Colonic mucosa (tissue), 4 donors: Measurements from ENCODE around the gene HPS1. TPM values are rescaled to one million over a fixed set of nuclear protein-coding genes. Genes with fewer than 3 reads are reported as not detected.

Experiments used
- DNase-seq: peaks from one replicate; pipeline ENCODE4 v3.0.0-alpha.2; 2020
- H3K27ac ChIP-seq: fragments of 200-600 bp; one replicate; pipeline ENCODE4 v1.8.0; 2021
- H3K27me3 ChIP-seq: fragments of 200-600 bp; one replicate; pipeline ENCODE4 v1.8.0; 2021
- H3K36me3 ChIP-seq: fragments of 200-600 bp; one replicate; pipeline ENCODE4 v1.8.0; 2021
- H3K4me1 ChIP-seq: fragments of 200-600 bp; one replicate; pipeline ENCODE4 v1.8.0; 2021; ENCODE audit warnings: mild to moderate bottlenecking
- H3K4me3 ChIP-seq: fragments of 200-600 bp; one replicate; pipeline ENCODE4 v1.8.0; 2021
- H3K9ac ChIP-seq, 2 donors: one replicate each; pipeline ENCODE4 v1.7.0; 2013; ENCODE audit warnings: control low read depth in 2 of 2, low read depth in 2 of 2, low read length in 2 of 2
- H3K9me3 ChIP-seq: fragments of 200-600 bp; one replicate; pipeline ENCODE4 v1.8.0; 2021
- CTCF ChIP-seq: fragments of 200-600 bp; IDR thresholded peaks from one replicate; pipeline ENCODE4 v1.8.0; 2022; ENCODE audit warnings: antibody characterized with exemption, mild to moderate bottlenecking
- intact Hi-C: fragments of 100-400 bp; cut with DNase I; formaldehyde crosslinking; loops from one replicate; pipeline ENCODE4 v1.14.1; 2022
- total RNA-seq, 2 donors: library from RNA; stranded (reverse); fragmentation: NEBNext Ultra II Directional in 1 of 2; extraction: Animal tissue kit (Norgen Biotek cat#: 25700) in 1 of 2; gene quantifications; one replicate each; pipeline ENCODE4 v1.2.1, GENCODE V29; 2021
- donor health status: healthy.
- donor health status: DM: no; HTN: no; CAD: no.
- donor health status: DM: no; HTN: no; CAD: no.

Gene HPS1
- total RNA-seq, 2 donors from 2014 or later, result 69.5 to 72.2 TPM

GRCh38 chr10:98486421-98486820, 39.7 kb upstream of the HPS1 start:
- intact Hi-C loops, result no loop called here
- H3K4me1 ChIP-seq, result no peaks in the 10 kb centered on the region

GRCh38 chr10:98485959-98486358, 39.2 kb upstream of the HPS1 start:
- no peaks in the 10 kb centered on the region for H3K9me3 ChIP-seq
- no peaks in the 10 kb centered on the region for H3K27me3 ChIP-seq
- no peak overlapping the region for H3K9ac ChIP-seq
- no peak overlapping the region for H3K4me3 ChIP-seq
- DNase-seq, result no peak
- H3K27ac ChIP-seq, result no peak overlapping the region
- intact Hi-C loops, result no loop called here
- no peak for TF ChIP-seq CTCF
- no peaks in the 10 kb centered on the region for H3K36me3 ChIP-seq
- no peaks in the 10 kb centered on the region for H3K4me1 ChIP-seq

More at GRCh38 chr10:98486421-98486820, 39.7 kb upstream of the HPS1 start:
- H3K9ac ChIP-seq, result no peak overlapping the region
- H3K36me3 ChIP-seq, result no peaks in the 10 kb centered on the region
- no peak overlapping the region for H3K27ac ChIP-seq
- no peak for DNase-seq
- no peak overlapping the region for H3K4me3 ChIP-seq
- no peak for TF ChIP-seq CTCF
- no peaks in the 10 kb centered on the region for H3K9me3 ChIP-seq
- no peaks in the 10 kb centered on the region for H3K27me3 ChIP-seq

GRCh38 chr10:98483658-98484057, 36.9 kb upstream of the HPS1 start:
- Histone ChIP-seq H3K27ac (no peak overlapping the region), H3K27me3 (no peaks in the 10 kb centered on the region), H3K9me3 (no peaks in the 10 kb centered on the region), H3K4me1 (no peaks in the 10 kb centered on the region), H3K9ac (no peak overlapping the region), H3K36me3 (no peaks in the 10 kb centered on the region), H3K4me3 (no peak overlapping the region)
- intact Hi-C loops, result no loop called here
- no peak for DNase-seq
- TF ChIP-seq CTCF, result no peak

GRCh38 chr10:98482096-98482495, 35.4 kb upstream of the HPS1 start:
- H3K4me3 ChIP-seq, result no peak overlapping the region
- no peaks in the 10 kb centered on the region for H3K27me3 ChIP-seq
- TF ChIP-seq CTCF, result no peak
- DNase-seq, result no peak
- intact Hi-C loops, result no loop called here
- no peaks in the 10 kb centered on the region for H3K4me1 ChIP-seq
- no peak overlapping the region for H3K9ac ChIP-seq
- no peaks in the 10 kb centered on the region for H3K9me3 ChIP-seq
- no peak overlapping the region for H3K27ac ChIP-seq
- H3K36me3 ChIP-seq, result no peaks in the 10 kb centered on the region

GRCh38 chr10:98481404-98481945, 34.7 kb upstream of the HPS1 start:
- no peak for TF ChIP-seq CTCF
- H3K4me3 ChIP-seq, result no peak overlapping the region
- no peaks in the 10 kb centered on the region for H3K9me3 ChIP-seq
- DNase-seq, result no peak
- H3K9ac ChIP-seq, result no peak overlapping the region
- H3K27ac ChIP-seq, result no peak overlapping the region
- intact Hi-C loops, result no loop called here
- H3K4me1 ChIP-seq, result no peaks in the 10 kb centered on the region
- H3K27me3 ChIP-seq, result no peaks in the 10 kb centered on the region
- H3K36me3 ChIP-seq, result no peaks in the 10 kb centered on the region
